HCT116 (cell line): ENCODE results near the gene SULT1A1. TPM values are rescaled to one million over a fixed set of nuclear protein-coding genes. Genes with fewer than 3 reads are reported as not detected.

Experiments
- ATAC-seq: fragments of 200-7000 bp; cut with Tn5 transposase; 2 replicates; pipeline ENCODE4 v1.9.1; 2020; ENCODE audit warnings: mild to moderate bottlenecking, moderate library complexity
- BruUV-seq: library from RNA; stranded (reverse); fragments of 400-500 nt; replicated peaks from 2 replicates; lab custom pipeline; 2021; lab: Mats Ljungman, UMichigan
- CTCF ChIA-PET: fragments of 300-600 bp; sonication (Branson Sonifier 250); formaldehyde crosslinking; loops from one replicate; lab custom pipeline; 2021; ENCODE audit warnings: antibody characterized with exemption; lab: Charles Lee
- POLR2A ChIA-PET: fragments of 300-600, 350-600 bp; sonication (Branson Sonifier 250); formaldehyde crosslinking; loops from one replicate; lab custom pipeline; 2021; ENCODE audit warnings: antibody characterized with exemption; lab: Charles Lee
- RAD21 ChIA-PET, 2 experiments: fragments of 300-600 bp; sonication (Branson Sonifier 250); formaldehyde crosslinking; loops; one replicate each; lab custom pipeline; 2023; ENCODE audit warnings: low total read pairs in 2 of 2; ENCODE audit not compliant: uncharacterized antibody in 2 of 2, unreplicated experiment in 2 of 2, low non-redundant PET in 1 of 2; lab: Charles Lee
- DNase-seq: peaks from one replicate; pipeline ENCODE4 v3.0.0-alpha.2; 2010; ENCODE audit warnings: low read depth, low spot score
- H2AFZ ChIP-seq: fragments of 200-600 bp; shearing (Covaris generic), sonication (generic); 2 replicates; pipeline ENCODE4 v1.6.1; 2017; ENCODE audit warnings: low read depth, mixed run types, mixed read lengths, antibody characterized with exemption, low read length; ENCODE audit not compliant: poor library complexity, severe bottlenecking
- H3K27ac ChIP-seq: 2 replicates; pipeline ENCODE4 v1.5.1; 2012; ENCODE audit warnings: low read depth, low read length
- H3K27me3 ChIP-seq: fragments of 200-600 bp; sonication (generic); 2 replicates; pipeline ENCODE4 v1.6.1; 2016; ENCODE audit warnings: mixed run types, low read length, mixed read lengths; ENCODE audit not compliant: insufficient read depth
- H3K36me3 ChIP-seq, 2 experiments: fragments of 200-500 bp in 1 of 2; fragments of 200-600 bp in 1 of 2; sonication (Bioruptor generic) in 1 of 2; sonication (generic) in 1 of 2; 2 replicates each; pipeline versions ENCODE4 v1.5.1 to v1.6.1; 2014 to 2016; ENCODE audit warnings: low read length in 2 of 2, inconsistent platforms in 1 of 2, mixed read lengths in 1 of 2, mixed run types in 1 of 2; ENCODE audit not compliant: insufficient read depth in 2 of 2, control insufficient read depth in 1 of 2
- H3K4me1 ChIP-seq, 2 experiments: fragments of 200-600 bp in 1 of 2; sonication (generic) in 1 of 2; 2 replicates each; pipeline versions ENCODE4 v1.5.1 to v1.6.1; 2012 to 2017; ENCODE audit warnings: low read length in 2 of 2, inconsistent platforms in 1 of 2, mild to moderate bottlenecking in 1 of 2, mixed read lengths in 1 of 2, mixed run types in 1 of 2, moderate library complexity in 1 of 2; ENCODE audit not compliant: insufficient read depth in 2 of 2, control insufficient read depth in 1 of 2
- H3K4me2 ChIP-seq: fragments of 200-600 bp; sonication (generic); 2 replicates; pipeline ENCODE4 v1.6.1; 2017; ENCODE audit warnings: mixed run types, low read length, mixed read lengths
- H3K4me3 ChIP-seq, 2 experiments: fragments of 200-600 bp in 1 of 2; sonication (generic) in 1 of 2; replicated peaks in 1 of 2; 2 replicates each; pipeline ENCODE4 v1.5.1; 2011 to 2016; ENCODE audit warnings: low read length in 2 of 2, control low read depth in 1 of 2, low read depth in 1 of 2, mild to moderate bottlenecking in 1 of 2, mixed read lengths in 1 of 2, mixed run types in 1 of 2
- H3K79me2 ChIP-seq: fragments of 200-600 bp; sonication (generic); 2 replicates; pipeline ENCODE4 v1.6.1; 2017; ENCODE audit warnings: mild to moderate bottlenecking, mixed run types, low read length, moderate library complexity, mixed read lengths; ENCODE audit not compliant: insufficient read depth
- H3K9ac ChIP-seq: fragments of 200-600 bp; sonication (generic); 2 replicates; pipeline ENCODE4 v1.6.1; 2016; ENCODE audit warnings: low read length, mixed read lengths
- H3K9me2 ChIP-seq: fragments of 200-600 bp; sonication (generic), shearing (Covaris generic); 2 replicates; pipeline ENCODE4 v1.6.1; 2017; ENCODE audit warnings: mixed run types, mild to moderate bottlenecking, moderate library complexity; ENCODE audit not compliant: insufficient read depth
- H3K9me3 ChIP-seq, 2 experiments: fragments of 200-500 bp in 1 of 2; fragments of 200-600 bp in 1 of 2; sonication (Bioruptor generic) in 1 of 2; sonication (generic) in 1 of 2; 2 replicates each; pipeline ENCODE4 v1.6.1; 2014 to 2017; ENCODE audit warnings: low read length in 2 of 2, mixed read lengths in 2 of 2, inconsistent platforms in 1 of 2, low read depth in 1 of 2, mild to moderate bottlenecking in 1 of 2, mixed run types in 1 of 2, moderate library complexity in 1 of 2; ENCODE audit not compliant: control insufficient read depth in 1 of 2, insufficient read depth in 1 of 2
- H4K20me1 ChIP-seq: fragments of 200-600 bp; sonication (generic), shearing (Covaris generic); 2 replicates; pipeline ENCODE4 v1.6.1; 2017; ENCODE audit warnings: mixed run types, mild to moderate bottlenecking, moderate library complexity; ENCODE audit not compliant: insufficient read depth
- ATF3 ChIP-seq: IDR thresholded peaks from 2 replicates; pipeline ENCODE4 v1.6.1; 2012
- CBX3 ChIP-seq: IDR thresholded peaks from 2 replicates; pipeline ENCODE4 v1.6.1; 2012; ENCODE audit warnings: low read depth
- CEBPB ChIP-seq: IDR thresholded peaks from 2 replicates; pipeline ENCODE4 v1.6.1; 2012; ENCODE audit warnings: low read depth
- EGR1 ChIP-seq: IDR thresholded peaks from 2 replicates; pipeline ENCODE4 v1.6.1; 2012; ENCODE audit warnings: low read depth
- ELF1 ChIP-seq: IDR thresholded peaks from 2 replicates; pipeline ENCODE4 v1.6.1; 2012; ENCODE audit warnings: low read depth, borderline replicate concordance
- EZH2 ChIP-seq: fragments of 200-600 bp; sonication (generic); IDR thresholded peaks from 2 replicates; pipeline ENCODE4 v1.6.1; 2017; ENCODE audit warnings: antibody characterized with exemption, mixed run types
- FOSL1 ChIP-seq: IDR thresholded peaks from 2 replicates; pipeline ENCODE4 v1.6.1; 2012; ENCODE audit warnings: low read depth
- JUND ChIP-seq: IDR thresholded peaks from 2 replicates; pipeline ENCODE4 v1.6.1; 2012
- POLR2A ChIP-seq: IDR thresholded peaks from 2 replicates; pipeline ENCODE4 v1.7.0; 2011; ENCODE audit warnings: borderline replicate concordance; ENCODE audit not compliant: insufficient read depth, insufficient read length; ENCODE audit errors: extremely low read depth
- POLR2AphosphoS5 ChIP-seq: IDR thresholded peaks from 2 replicates; pipeline ENCODE4 v1.6.1; 2011; ENCODE audit warnings: mild to moderate bottlenecking, low read depth, low read length, moderate library complexity
- SRF ChIP-seq: IDR thresholded peaks from 2 replicates; pipeline ENCODE4 v1.6.1; 2012; ENCODE audit warnings: low read depth
- YY1 ChIP-seq: IDR thresholded peaks from 2 replicates; pipeline ENCODE4 v1.6.1; 2011; ENCODE audit warnings: low read length, low read depth, moderate library complexity, mild to moderate bottlenecking; ENCODE audit not compliant: insufficient replicate concordance; ENCODE audit errors: extremely low read depth
- ZBTB33 ChIP-seq: IDR thresholded peaks from 2 replicates; pipeline ENCODE4 v1.6.1; 2011; ENCODE audit warnings: mild to moderate bottlenecking, low read length, moderate library complexity; ENCODE audit not compliant: insufficient replicate concordance; ENCODE audit errors: extremely low read depth
- ZFX ChIP-seq: fragments of 450-650 bp; IDR thresholded peaks from 2 replicates; pipeline ENCODE4 v1.6.1; 2017
- intact Hi-C: fragments of 100-400 bp; cut with micrococcal nuclease; formaldehyde crosslinking; loops from 2 replicates; pipeline ENCODE4 v1.10.0; 2022
- total RNA-seq: library from RNA; stranded (reverse); gene quantifications from one replicate; pipeline ENCODE4 v1.2.1, GENCODE V29; 2021; ENCODE audit not compliant: unreplicated experiment
- TF ChIP-seq, protein P1 (sequence below): IDR thresholded peaks from 2 replicates; pipeline ENCODE4 v1.6.1; 2012; ENCODE audit warnings: low read depth

The SULT1A1 gene
- total RNA-seq, 1 experiment from 2014 or later: 23.1 TPM

DNA sequence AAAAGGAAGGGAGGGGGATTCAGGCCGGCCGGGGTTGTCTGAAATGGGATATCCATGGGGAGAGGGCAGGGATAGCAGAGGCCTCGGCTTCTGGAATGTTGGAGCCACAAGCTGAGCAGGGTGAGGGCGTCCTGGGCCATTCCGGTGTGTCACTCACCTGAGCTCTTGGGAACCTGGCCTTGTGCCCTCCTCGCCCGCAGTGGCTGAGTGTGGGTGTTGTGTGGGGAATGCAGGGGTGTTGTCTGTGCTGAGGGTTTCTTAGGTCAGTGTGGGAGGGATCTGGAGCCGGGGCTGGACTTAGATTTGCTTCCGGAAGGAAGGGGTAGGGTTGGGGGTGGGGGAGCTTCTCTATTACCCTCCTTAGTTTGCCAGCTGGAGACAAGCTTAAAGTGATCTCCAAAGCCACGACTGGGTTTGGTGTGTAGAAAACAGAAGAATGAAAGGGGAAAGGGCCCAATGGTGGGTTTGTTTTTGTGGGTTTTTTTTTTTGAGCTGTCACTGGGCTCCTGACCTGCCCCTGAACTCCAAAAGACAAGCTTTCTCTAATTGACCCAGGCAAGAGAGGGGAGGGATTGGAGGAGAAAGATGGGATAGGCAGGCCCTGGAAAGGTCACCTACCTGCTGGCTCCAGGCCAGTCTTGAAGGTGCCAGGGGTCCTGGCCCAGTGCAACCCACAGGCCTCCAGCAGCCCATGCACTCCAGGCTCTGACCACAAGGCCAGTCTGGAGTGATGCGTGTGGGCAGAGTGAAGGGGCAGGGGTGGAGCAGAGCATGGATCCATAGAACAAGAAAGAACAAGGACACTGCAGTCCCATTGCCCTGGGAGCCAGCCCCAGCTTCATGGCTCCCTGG lies 12.8 kb downstream of the SULT1A1 start, which contains the start of gene SULT1A2:
SULT1A2 (minus strand) TSS at position 211 of the 852 bp plus-strand sequence. CDS start 1,120 bp downstream, outside the sequence.
- CTCF ChIA-PET: interaction anchor here (1.1 kb wide), 1 partner anchor 275 kb away, joined by 6 read pairs; no protein-coding TSS in a partner anchor
- Histone ChIP-seq H3K79me2 (no peaks in the 10 kb centered on the region), H3K4me1 (peaks cover 21 to 22% of the 10 kb centered on the region in 2 experiments), H4K20me1 (no peaks in the 10 kb centered on the region)
- RAD21 ChIA-PET: interaction anchor here in 1 of 2 experiments (0.9 kb wide), 1 partner anchor 12 kb away, joined by 3 read pairs; no protein-coding TSS in a partner anchor
- TF ChIP-seq SRF (no peak), FOSL1 (no peak), ZFX (no peak), CBX3 (no peak), EGR1 (peak; percentile 69), ZBTB33 (no peak), POLR2AphosphoS5 (peak; percentile 46), JUND (no peak), ELF1 (no peak), ATF3 (no peak), EZH2 (no peak), CEBPB (no peak), POLR2A (no peak), YY1 (no peak)
- TF ChIP-seq, protein P1, sequence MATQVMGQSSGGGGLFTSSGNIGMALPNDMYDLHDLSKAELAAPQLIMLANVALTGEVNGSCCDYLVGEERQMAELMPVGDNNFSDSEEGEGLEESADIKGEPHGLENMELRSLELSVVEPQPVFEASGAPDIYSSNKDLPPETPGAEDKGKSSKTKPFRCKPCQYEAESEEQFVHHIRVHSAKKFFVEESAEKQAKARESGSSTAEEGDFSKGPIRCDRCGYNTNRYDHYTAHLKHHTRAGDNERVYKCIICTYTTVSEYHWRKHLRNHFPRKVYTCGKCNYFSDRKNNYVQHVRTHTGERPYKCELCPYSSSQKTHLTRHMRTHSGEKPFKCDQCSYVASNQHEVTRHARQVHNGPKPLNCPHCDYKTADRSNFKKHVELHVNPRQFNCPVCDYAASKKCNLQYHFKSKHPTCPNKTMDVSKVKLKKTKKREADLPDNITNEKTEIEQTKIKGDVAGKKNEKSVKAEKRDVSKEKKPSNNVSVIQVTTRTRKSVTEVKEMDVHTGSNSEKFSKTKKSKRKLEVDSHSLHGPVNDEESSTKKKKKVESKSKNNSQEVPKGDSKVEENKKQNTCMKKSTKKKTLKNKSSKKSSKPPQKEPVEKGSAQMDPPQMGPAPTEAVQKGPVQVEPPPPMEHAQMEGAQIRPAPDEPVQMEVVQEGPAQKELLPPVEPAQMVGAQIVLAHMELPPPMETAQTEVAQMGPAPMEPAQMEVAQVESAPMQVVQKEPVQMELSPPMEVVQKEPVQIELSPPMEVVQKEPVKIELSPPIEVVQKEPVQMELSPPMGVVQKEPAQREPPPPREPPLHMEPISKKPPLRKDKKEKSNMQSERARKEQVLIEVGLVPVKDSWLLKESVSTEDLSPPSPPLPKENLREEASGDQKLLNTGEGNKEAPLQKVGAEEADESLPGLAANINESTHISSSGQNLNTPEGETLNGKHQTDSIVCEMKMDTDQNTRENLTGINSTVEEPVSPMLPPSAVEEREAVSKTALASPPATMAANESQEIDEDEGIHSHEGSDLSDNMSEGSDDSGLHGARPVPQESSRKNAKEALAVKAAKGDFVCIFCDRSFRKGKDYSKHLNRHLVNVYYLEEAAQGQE: no peak
- TF ChIP-seq, all 23 proteins: peak for 2
- Histone ChIP-seq H3K4me3 (peak within 1 kb of the TSS in 1 of 2 experiments; percentile 20; a peak in 3 of 4 replicates), H3K4me2 (peak within 1 kb of the TSS; percentile 46), H3K27me3 (no peaks in the 10 kb centered on the region), H3K27ac (peak within 1 kb of the TSS; percentile 55), H2AFZ (no peak within 1 kb of the TSS), H3K36me3 (no peaks in the 10 kb centered on the region), H3K9me3 (no peaks in the 10 kb centered on the region), H3K9me2 (no peaks in the 10 kb centered on the region), H3K9ac (peak within 1 kb of the TSS; percentile 24; the same call in 1 of the 2 replicates)
- peak; percentile 71 for ATAC-seq
- POLR2A ChIA-PET: interaction anchor here (1.4 kb wide), 1 partner anchor 13 kb away, joined by 7 read pairs; the partner anchor contains the start of gene SULT1A1
- peak; percentile 26 for DNase-seq
- no TSS peak for BruUV-seq
- intact Hi-C loops: no loop called here
